K562 (cell line): Measurements from ENCODE around the gene GFOD2. TPM values are rescaled to one million over a fixed set of nuclear protein-coding genes. Genes with fewer than 3 reads are reported as not detected.

Experiments
- ATAC-seq: fragments of 200-7000 bp; cut with Tn5 transposase; 3 replicates; pipeline ENCODE4 v1.9.1; 2020; ENCODE audit warnings: moderate library complexity
- BruUV-seq: library from RNA; stranded (reverse); fragments of 400-500 nt; replicated peaks from 2 replicates; lab custom pipeline; 2021; lab: Mats Ljungman, UMichigan
- CTCF ChIA-PET: fragments of 300-600 bp; formaldehyde crosslinking; extraction: SDS; loops from one replicate; lab custom pipeline; 2021; ENCODE audit warnings: low intra/inter-chr PET ratio; lab: Yijun Ruan, JAX
- POLR2A ChIA-PET: fragments of 300-600, 350-650 bp; sonication (Branson Sonifier 250); formaldehyde crosslinking; extraction: SDS; loops from one replicate; lab custom pipeline; 2021; ENCODE audit warnings: antibody characterized with exemption, inconsistent platforms; lab: Yijun Ruan, JAX
- DNase-seq, 4 experiments: peaks; one replicate each; pipeline versions ENCODE4 v3.0.0 to v3.0.0-alpha.2; 2011 to 2018; ENCODE audit warnings: low spot score in 3 of 4, mixed read lengths in 3 of 4; ENCODE audit errors: extremely low read depth in 1 of 4
- FAIRE-seq: peaks from 2 replicates; lab custom pipeline; 2011; peaks lifted over from hg19 to GRCh38; lab: Jason Lieb, UNC
- H2AFZ ChIP-seq: 2 replicates; pipeline ENCODE4 v1.6.0; 2011; ENCODE audit warnings: low read depth, low read length, control low read depth, inconsistent platforms
- H3K27ac ChIP-seq: fragments of 200-600 bp; 3 replicates; pipeline ENCODE4 v1.8.0; 2011; ENCODE audit warnings: low read depth, mild to moderate bottlenecking, control low read depth, inconsistent platforms, low read length, moderate library complexity, mixed read lengths; ENCODE audit errors: extremely low read depth
- H3K27me3 ChIP-seq, 2 experiments: fragments of 300-600 bp in 1 of 2; 2 replicates in 1 of 2; 3 replicates in 1 of 2; pipeline versions ENCODE4 v1.6.0 to v1.8.0; 2011; ENCODE audit warnings: inconsistent platforms in 2 of 2, low read length in 2 of 2, mild to moderate bottlenecking in 1 of 2, mixed read lengths in 1 of 2, moderate library complexity in 1 of 2; ENCODE audit not compliant: control insufficient read depth in 2 of 2, insufficient read depth in 2 of 2
- H3K36me3 ChIP-seq: fragments of 300-600 bp; 3 replicates; pipeline ENCODE4 v1.8.0; 2011; ENCODE audit warnings: mild to moderate bottlenecking, low read length, inconsistent platforms; ENCODE audit not compliant: control insufficient read depth, insufficient read depth
- H3K4me1 ChIP-seq, 2 experiments: fragments of 200-600 bp in 1 of 2; replicated peaks in 1 of 2; 2 replicates in 1 of 2; 3 replicates in 1 of 2; pipeline versions ENCODE4 v1.5.1 to v1.8.0; 2011; ENCODE audit warnings: inconsistent platforms in 2 of 2, low read length in 2 of 2, mild to moderate bottlenecking in 1 of 2, mixed read lengths in 1 of 2, moderate library complexity in 1 of 2; ENCODE audit not compliant: control insufficient read depth in 2 of 2, insufficient read depth in 2 of 2
- H3K4me2 ChIP-seq: 2 replicates; pipeline ENCODE4 v1.6.1; 2011; ENCODE audit warnings: low read length, control low read depth, inconsistent platforms, mixed read lengths; ENCODE audit not compliant: insufficient read depth
- H3K4me3 ChIP-seq: fragments of 200-600 bp; sonication (generic), shearing (Covaris generic); 2 replicates; pipeline ENCODE4 v1.5.1; 2016; ENCODE audit warnings: control low read depth, inconsistent platforms
- H3K79me2 ChIP-seq: fragments of 200-600 bp; 3 replicates; pipeline ENCODE4 v1.8.0; 2011; ENCODE audit warnings: low read length, inconsistent platforms; ENCODE audit not compliant: control insufficient read depth, insufficient read depth
- H3K9ac ChIP-seq, 2 experiments: 2 replicates each; pipeline versions ENCODE4 v1.6.0 to v1.6.1; 2011; ENCODE audit warnings: low read depth in 2 of 2, low read length in 2 of 2, control low read depth in 1 of 2, inconsistent platforms in 1 of 2, mild to moderate bottlenecking in 1 of 2, mixed read lengths in 1 of 2; ENCODE audit not compliant: insufficient read depth in 1 of 2
- H3K9me1 ChIP-seq: one replicate; pipeline ENCODE4 v1.6.0; 2011; ENCODE audit warnings: inconsistent platforms, mild to moderate bottlenecking, low read length, moderate library complexity; ENCODE audit not compliant: control insufficient read depth, insufficient read depth
- H3K9me3 ChIP-seq: replicated peaks from 2 replicates; pipeline ENCODE4 v1.5.1; 2011; ENCODE audit warnings: low read depth, low read length, inconsistent platforms; ENCODE audit not compliant: control insufficient read depth, insufficient read depth
- H4K20me1 ChIP-seq: replicated peaks from 2 replicates; pipeline ENCODE4 v1.6.1; 2011; ENCODE audit warnings: low read length, inconsistent platforms, mixed read lengths; ENCODE audit not compliant: control insufficient read depth, insufficient read depth
- CBFA2T3 ChIP-seq: fragments of 450-650 bp; IDR thresholded peaks from 2 replicates; pipeline ENCODE4 v1.6.1; 2017
- EGR1 ChIP-seq: fragments of 450-650 bp; conservative IDR thresholded peaks from 2 replicates; pipeline ENCODE4 v1.6.1; 2017; ENCODE audit warnings: mild to moderate bottlenecking
- GTF2E2 ChIP-seq: fragments of 200-800 bp; sonication (Bioruptor generic); IDR thresholded peaks from 2 replicates; pipeline ENCODE4 v1.6.1; 2016; ENCODE audit warnings: missing genetic modification characterization, missing compliant biosample characterization
- POLR2G ChIP-seq: fragments of 200-400 bp; formaldehyde crosslinking; IDR thresholded peaks from 2 replicates; pipeline ENCODE4 v1.6.1; 2017; ENCODE audit warnings: low read depth, mild to moderate bottlenecking, antibody characterized with exemption, low read length, moderate library complexity
- ZBTB33 ChIP-seq: sonication (generic); formaldehyde crosslinking; IDR thresholded peaks from 2 replicates; pipeline ENCODE4 v1.8.1; 2023; ENCODE audit warnings: mild to moderate bottlenecking, missing genetic modification reagents
- ZEB2 ChIP-seq: fragments of 450-650 bp; IDR thresholded peaks from 2 replicates; pipeline ENCODE4 v1.6.1; 2016
- WGBS: fragments of 100-300 bp; shearing (Covaris generic); methylation state at CpG from one replicate; pipeline ENCODE4 v1.1.6; 2016; ENCODE audit warnings: low coverage, mixed read lengths; ENCODE audit not compliant: insufficient coverage; ENCODE audit errors: missing lambda C conversion rate; 5-methylcytosine and 5-hydroxymethylcytosine counted together
- in situ Hi-C: fragments of 300-500 bp; cut with MboI; formaldehyde crosslinking; loops from 4 replicates; pipeline ENCODE4 v1.15.0; 2018; ENCODE audit warnings: inconsistent platforms, mixed read lengths
- intact Hi-C: fragments of 100-400 bp; cut with micrococcal nuclease; formaldehyde crosslinking; loops from 2 replicates; pipeline ENCODE4 v1.14.2; 2022
- polyA plus RNA-seq, 8 experiments: library from polyadenylated mRNA; depleted of rRNA in 4 of 8; stranded (reverse) in 5 of 8; unstranded in 3 of 8; fragments of >200 nt; fragmentation: Nextera tagmentation in 2 of 8; fragmentation: Illumina TruSeq in 1 of 8; extraction: Ambion mirVana in 2 of 8; extraction: Trizol in 1 of 8; gene quantifications; 2 replicates each; pipeline versions ENCODE4 v1.2.1 to v1.2.3, GENCODE V29; 2011 to 2014; ENCODE audit warnings: inconsistent platforms in 1 of 8, missing spikeins in 1 of 8
- total RNA-seq, 7 experiments: library from RNA; depleted of rRNA in 6 of 7; stranded (reverse); fragments of >200 nt in 6 of 7; fragmentation: Illumina TruSeq in 2 of 7; extraction: Trizol in 2 of 7; gene quantifications; 2 replicates each; pipeline versions ENCODE4 v1.2.1 to v1.2.3, GENCODE V29; 2011 to 2021; ENCODE audit warnings: low replicate concordance in 1 of 7
- TF ChIP-seq, protein P1 (sequence below), 3 experiments: IDR thresholded peaks in 2 of 3; conservative IDR thresholded peaks in 1 of 3; 2 replicates each; pipeline ENCODE4 v1.5.1; 2011 to 2012; ENCODE audit warnings: low read length in 3 of 3, mild to moderate bottlenecking in 3 of 3, control low read depth in 2 of 3, improper control_type of control experiment in 1 of 3, inconsistent platforms in 1 of 3, low read depth in 1 of 3, mixed read lengths in 1 of 3, moderate library complexity in 1 of 3; ENCODE audit not compliant: insufficient read depth in 2 of 3

Gene GFOD2
- total and polyA plus RNA-seq, 9 of the 15 experiments (the other 6 are each of a cell fraction or from before 2014, with no cell fraction given) = 1.9 to 15.8 (median 11.1) TPM

- no TSS peak for BruUV-seq
- no peaks in the 10 kb centered on the region for H3K27me3 ChIP-seq
- H3K4me1 ChIP-seq = peaks cover 19 to 76% of the 10 kb centered on the region in 2 experiments
- H3K9ac ChIP-seq = 0 out of 4 replicates have a peak overlapping the region, but pooled peaks of 1 of the 2 experiments have one; percentile 48
- CTCF ChIA-PET = interaction anchor here (0.6 kb wide), 1 partner anchor 137 kb away, joined by 3 read pairs; no protein-coding TSS in a partner anchor
- no peaks in the 10 kb centered on the region for H3K9me1 ChIP-seq
- H4K20me1 ChIP-seq = peaks cover 10% of the 10 kb centered on the region; the same call in 1 of the 2 replicates
- intact Hi-C loops = no loop called here
- no peaks in the 10 kb centered on the region for H3K9me3 ChIP-seq
- in situ Hi-C loops = no loop called here
- peaks cover 17% of the 10 kb centered on the region for H3K79me2 ChIP-seq
- ATAC-seq (no peak), DNase-seq (peak in 1 of 4 experiments; percentile 45), FAIRE-seq (no peak)
- no peak overlapping the region for H2AFZ ChIP-seq
- H3K4me3 ChIP-seq = no peak overlapping the region
- no peak overlapping the region for H3K4me2 ChIP-seq
- POLR2A ChIA-PET = interaction anchor here (0.5 to 1.2 kb wide), 7 partner anchors 9 to 306 kb away, joined by 3 to 5 read pairs (median 3); partner anchors contain the start of gene CTCF
- WGBS = 68% methylated on average over 19 of the region's 25 CpGs
- TF ChIP-seq ZEB2 (no peak), EGR1 (peak; percentile 53), GTF2E2 (no peak), CBFA2T3 (no peak), ZBTB33 (CRISPR knock-in tag) (peak; percentile 83), POLR2G (peak; percentile 51)
- TF ChIP-seq, protein P1, sequence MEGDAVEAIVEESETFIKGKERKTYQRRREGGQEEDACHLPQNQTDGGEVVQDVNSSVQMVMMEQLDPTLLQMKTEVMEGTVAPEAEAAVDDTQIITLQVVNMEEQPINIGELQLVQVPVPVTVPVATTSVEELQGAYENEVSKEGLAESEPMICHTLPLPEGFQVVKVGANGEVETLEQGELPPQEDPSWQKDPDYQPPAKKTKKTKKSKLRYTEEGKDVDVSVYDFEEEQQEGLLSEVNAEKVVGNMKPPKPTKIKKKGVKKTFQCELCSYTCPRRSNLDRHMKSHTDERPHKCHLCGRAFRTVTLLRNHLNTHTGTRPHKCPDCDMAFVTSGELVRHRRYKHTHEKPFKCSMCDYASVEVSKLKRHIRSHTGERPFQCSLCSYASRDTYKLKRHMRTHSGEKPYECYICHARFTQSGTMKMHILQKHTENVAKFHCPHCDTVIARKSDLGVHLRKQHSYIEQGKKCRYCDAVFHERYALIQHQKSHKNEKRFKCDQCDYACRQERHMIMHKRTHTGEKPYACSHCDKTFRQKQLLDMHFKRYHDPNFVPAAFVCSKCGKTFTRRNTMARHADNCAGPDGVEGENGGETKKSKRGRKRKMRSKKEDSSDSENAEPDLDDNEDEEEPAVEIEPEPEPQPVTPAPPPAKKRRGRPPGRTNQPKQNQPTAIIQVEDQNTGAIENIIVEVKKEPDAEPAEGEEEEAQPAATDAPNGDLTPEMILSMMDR (IDR thresholded peaks at IDR 0.05 in 2 of 3, conservative IDR thresholded peaks at IDR 0.05 in 1 of 3; ENCODE audit: insufficient read depth in 2 of 3, low read depth in 1 of 3, low read length in 3 of 3) = peak; percentile 45 to 48 (median 48); a peak in 5 of 6 replicates
- H3K27ac ChIP-seq = no peak overlapping the region
- H3K36me3 ChIP-seq = peaks cover 14% of the 10 kb centered on the region
Observed at GRCh38 chr16:67663151-67663876, 55.8 kb downstream of the GFOD2 start.
